Neural progenitor cell (in vitro differentiated cells): ENCODE data around the gene ATF7IP2. TPM values are rescaled to one million over a fixed set of nuclear protein-coding genes. Genes with fewer than 3 reads are reported as not detected.

ENCODE experiments used
- DNase-seq: peaks from one replicate; pipeline ENCODE4 v3.0.0-alpha.2; 2016; ENCODE audit warnings: low spot score
- H2AFZ ChIP-seq: fragments of 200-600 bp; sonication (generic); replicated peaks from 2 replicates; pipeline ENCODE4 v1.6.1; 2016; ENCODE audit warnings: antibody characterized with exemption
- H3F3A ChIP-seq: fragments of 200-600 bp; sonication (generic); 2 replicates; pipeline ENCODE4 v1.6.1; 2016; ENCODE audit warnings: antibody characterized with exemption, low read depth
- H3K27ac ChIP-seq: fragments of 200-600 bp; sonication (generic); 2 replicates; pipeline ENCODE4 v1.5.1; 2016; ENCODE audit warnings: mild to moderate bottlenecking
- H3K27me3 ChIP-seq: fragments of 200-600 bp; sonication (generic); 2 replicates; pipeline ENCODE4 v1.6.1; 2016; ENCODE audit warnings: mild to moderate bottlenecking, moderate library complexity
- H3K36me3 ChIP-seq: fragments of 200-600 bp; sonication (generic); 2 replicates; pipeline ENCODE4 v1.5.1; 2016
- H3K4me1 ChIP-seq: fragments of 200-600 bp; sonication (generic); 2 replicates; pipeline ENCODE4 v1.6.1; 2016; ENCODE audit warnings: mixed run types
- H3K4me2 ChIP-seq: fragments of 200-600 bp; sonication (generic); 2 replicates; pipeline ENCODE4 v1.6.1; 2016
- H3K4me3 ChIP-seq: fragments of 200-600 bp; sonication (generic); 2 replicates; pipeline ENCODE4 v1.5.1; 2016
- H3K79me2 ChIP-seq: fragments of 200-600 bp; sonication (generic); 2 replicates; pipeline ENCODE4 v1.6.1; 2016; ENCODE audit warnings: low read depth
- H3K9ac ChIP-seq: fragments of 200-600 bp; sonication (generic); 2 replicates; pipeline ENCODE4 v1.6.1; 2016
- H3K9me3 ChIP-seq: fragments of 200-600 bp; sonication (generic); 2 replicates; pipeline ENCODE4 v1.5.1; 2016; ENCODE audit warnings: low read depth
- H4K20me1 ChIP-seq: fragments of 200-600 bp; sonication (generic); 2 replicates; pipeline ENCODE4 v1.6.1; 2016; ENCODE audit warnings: low read depth
- H3K27ac Mint-ChIP-seq: 3 replicates; pipeline ENCODE4 v1.8.0; 2021; ENCODE audit warnings: mixed read lengths
- H3K27me3 Mint-ChIP-seq: 2 replicates; pipeline ENCODE4 v1.8.0; 2022; ENCODE audit warnings: low read depth, mild to moderate bottlenecking, inconsistent platforms, moderate library complexity, mixed read lengths; ENCODE audit not compliant: insufficient read depth
- H3K36me3 Mint-ChIP-seq: 3 replicates; pipeline ENCODE4 v1.8.0; 2021; ENCODE audit warnings: mixed read lengths
- H3K4me1 Mint-ChIP-seq: 3 replicates; pipeline ENCODE4 v1.8.0; 2021; ENCODE audit warnings: mixed read lengths
- H3K4me3 Mint-ChIP-seq: 3 replicates; pipeline ENCODE4 v1.8.0; 2021; ENCODE audit warnings: mild to moderate bottlenecking, moderate library complexity, mixed read lengths
- H3K9me3 Mint-ChIP-seq: 3 replicates; pipeline ENCODE4 v1.8.0; 2020; ENCODE audit warnings: mixed read lengths
- CTCF ChIP-seq: fragments of 200-600 bp; sonication (generic); IDR thresholded peaks from 2 replicates; pipeline ENCODE4 v1.5.1; 2017; ENCODE audit warnings: antibody characterized with exemption, mild to moderate bottlenecking
- EZH2 ChIP-seq: fragments of 200-600 bp; sonication (generic); IDR thresholded peaks from 2 replicates; pipeline ENCODE4 v1.6.1; 2017; ENCODE audit warnings: antibody characterized with exemption, mild to moderate bottlenecking, moderate library complexity
- EZH2phosphoT487 ChIP-seq: fragments of 200-600 bp; sonication (generic); IDR thresholded peaks from 2 replicates; pipeline ENCODE4 v1.6.1; 2017; ENCODE audit warnings: antibody characterized with exemption
- total RNA-seq: library from RNA; depleted of rRNA; stranded (reverse); fragments of >200 nt; gene quantifications from 2 replicates; pipeline ENCODE4 v1.2.3, GENCODE V29; 2015; ENCODE audit warnings: low replicate concordance

Gene ATF7IP2
- total RNA-seq, 1 donor from 2014 or later = 31.0 TPM

- H4K20me1 ChIP-seq = no peaks in the 10 kb centered on the region
- no peak for DNase-seq
- H3K27me3 Mint-ChIP-seq = no peaks in the 10 kb centered on the region
- H3F3A ChIP-seq = no peaks in the 10 kb centered on the region
- no peaks in the 10 kb centered on the region for H3K9me3 ChIP-seq
- H3K9me3 Mint-ChIP-seq = no peaks in the 10 kb centered on the region
- no peak for TF ChIP-seq EZH2
- TF ChIP-seq CTCF = no peak
- TF ChIP-seq EZH2phosphoT487 = no peak
- no peaks in the 10 kb centered on the region for H3K36me3 ChIP-seq
- no peak overlapping the region for H3K27ac ChIP-seq
- H3K36me3 Mint-ChIP-seq = peaks cover 6% of the 10 kb centered on the region
- H3K9ac ChIP-seq = no peak overlapping the region
- H3K27ac Mint-ChIP-seq = no peak overlapping the region
- no peak overlapping the region for H3K4me3 Mint-ChIP-seq
- H3K27me3 ChIP-seq = no peaks in the 10 kb centered on the region
- no peak overlapping the region for H3K4me2 ChIP-seq
- H3K4me1 Mint-ChIP-seq = no peaks in the 10 kb centered on the region
- H3K79me2 ChIP-seq = no peaks in the 10 kb centered on the region
- no peak overlapping the region for H3K4me3 ChIP-seq
- no peak overlapping the region for H2AFZ ChIP-seq
- no peaks in the 10 kb centered on the region for H3K4me1 ChIP-seq
These were observed 141.1 kb downstream of the ATF7IP2 start for GRCh38 chr16:10526962-10527361.

GRCh38 chr16:10528635-10529034 lies 142.8 kb downstream of the ATF7IP2 start:
- Histone ChIP-seq H2AFZ (no peak overlapping the region), H3K9me3 (no peaks in the 10 kb centered on the region), H3K4me2 (no peak overlapping the region), H3K27me3 (no peaks in the 10 kb centered on the region), H3K4me3 (no peak overlapping the region), H3K9ac (no peak overlapping the region), H4K20me1 (no peaks in the 10 kb centered on the region), H3K4me1 (no peaks in the 10 kb centered on the region), H3K36me3 (no peaks in the 10 kb centered on the region), H3F3A (no peaks in the 10 kb centered on the region), H3K27ac (no peak overlapping the region), H3K79me2 (no peaks in the 10 kb centered on the region)
- Mint-ChIP-seq H3K27ac (no peak overlapping the region), H3K4me1 (no peaks in the 10 kb centered on the region), H3K9me3 (no peaks in the 10 kb centered on the region), H3K36me3 (peaks cover 7% of the 10 kb centered on the region), H3K4me3 (no peak overlapping the region), H3K27me3 (no peaks in the 10 kb centered on the region)
- TF ChIP-seq EZH2phosphoT487 (no peak), EZH2 (no peak), CTCF (no peak)
- DNase-seq = no peak

GRCh38 chr16:10529895-10530669 lies 144.2 kb downstream of the ATF7IP2 start:
- Histone ChIP-seq H4K20me1 (no peaks in the 10 kb centered on the region), H3F3A (no peaks in the 10 kb centered on the region), H3K9me3 (no peaks in the 10 kb centered on the region), H3K4me3 (no peak overlapping the region), H3K27me3 (no peaks in the 10 kb centered on the region), H2AFZ (no peak overlapping the region), H3K27ac (no peak overlapping the region), H3K9ac (no peak overlapping the region), H3K36me3 (no peaks in the 10 kb centered on the region), H3K79me2 (no peaks in the 10 kb centered on the region), H3K4me1 (no peaks in the 10 kb centered on the region), H3K4me2 (no peak overlapping the region)
- no peak for DNase-seq
- Mint-ChIP-seq H3K27me3 (no peaks in the 10 kb centered on the region), H3K4me3 (no peak overlapping the region), H3K36me3 (peaks cover 7% of the 10 kb centered on the region), H3K9me3 (no peaks in the 10 kb centered on the region), H3K27ac (no peak overlapping the region), H3K4me1 (no peaks in the 10 kb centered on the region)
- TF ChIP-seq EZH2phosphoT487 (no peak), EZH2 (no peak), CTCF (no peak)
